Measurements from ENCODE around the gene TOB1. TPM values are rescaled to one million over a fixed set of nuclear protein-coding genes. Genes with fewer than 3 reads are reported as not detected.
A peak's percentile ranks its signal among the peaks of the same experiment; 100 is the strongest.
"Not testable (repeated sequence)": the region's sequence is repeated elsewhere in the genome, so short reads cannot be mapped to it uniquely, and the experiment has no call there.

TOB1 gene
- total RNA-seq, 1 experiment from 2014 or later: 3.3 TPM

DNA sequence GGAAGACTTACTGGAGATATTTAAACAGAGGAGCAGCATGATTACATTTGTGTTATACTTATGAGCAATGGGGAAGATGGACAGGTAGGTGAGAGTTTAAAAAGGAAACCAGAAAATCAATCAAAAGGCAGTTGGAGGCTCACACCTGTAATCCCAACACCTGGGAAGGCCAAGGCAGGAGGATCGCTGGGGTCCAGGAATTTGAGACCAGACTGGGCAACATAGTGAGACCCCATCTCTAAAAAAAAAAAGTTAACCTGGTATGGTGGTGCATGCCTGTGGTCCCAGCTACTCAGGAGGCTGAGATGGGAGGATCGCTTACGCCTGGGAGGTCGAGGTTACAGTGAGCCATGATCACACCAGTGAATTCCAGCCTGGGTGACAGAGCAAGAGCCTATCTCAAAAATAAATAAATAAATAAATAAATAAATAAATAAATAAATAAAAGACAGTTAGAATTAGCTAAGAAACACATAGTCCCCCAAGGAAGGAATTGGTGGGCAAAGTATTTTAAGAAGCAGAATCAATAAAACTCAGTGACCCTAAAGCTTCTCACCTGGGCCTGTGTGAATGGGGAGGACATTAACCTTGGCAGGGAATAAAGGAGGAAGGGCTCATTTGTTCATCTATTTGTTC is 32.3 kb upstream of the TOB1 start:
- no peak for DNase-seq (ENCODE audit: low read depth)

DNA sequence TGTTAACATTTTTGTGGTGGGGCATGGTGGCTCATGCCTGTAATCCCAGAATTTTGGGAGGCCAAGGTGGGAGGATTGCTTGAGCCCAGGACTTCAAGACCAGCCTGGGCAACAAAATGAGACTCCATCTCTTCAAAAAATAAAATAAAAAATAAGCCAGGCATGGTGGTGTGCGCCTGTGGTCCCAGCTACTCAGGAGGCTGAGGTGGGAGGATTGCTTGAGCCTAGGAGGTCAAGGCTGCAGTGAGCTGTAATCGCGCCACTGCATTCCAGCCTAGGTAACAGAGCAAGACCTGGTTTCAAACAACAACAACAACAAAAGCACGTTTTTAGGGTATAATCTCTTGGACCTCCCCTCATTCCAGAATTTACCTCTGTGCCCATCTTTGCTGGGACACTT is 28.4 kb upstream of the TOB1 start:
- not testable (repeated sequence) for DNase-seq (ENCODE audit: low read depth)

DNA sequence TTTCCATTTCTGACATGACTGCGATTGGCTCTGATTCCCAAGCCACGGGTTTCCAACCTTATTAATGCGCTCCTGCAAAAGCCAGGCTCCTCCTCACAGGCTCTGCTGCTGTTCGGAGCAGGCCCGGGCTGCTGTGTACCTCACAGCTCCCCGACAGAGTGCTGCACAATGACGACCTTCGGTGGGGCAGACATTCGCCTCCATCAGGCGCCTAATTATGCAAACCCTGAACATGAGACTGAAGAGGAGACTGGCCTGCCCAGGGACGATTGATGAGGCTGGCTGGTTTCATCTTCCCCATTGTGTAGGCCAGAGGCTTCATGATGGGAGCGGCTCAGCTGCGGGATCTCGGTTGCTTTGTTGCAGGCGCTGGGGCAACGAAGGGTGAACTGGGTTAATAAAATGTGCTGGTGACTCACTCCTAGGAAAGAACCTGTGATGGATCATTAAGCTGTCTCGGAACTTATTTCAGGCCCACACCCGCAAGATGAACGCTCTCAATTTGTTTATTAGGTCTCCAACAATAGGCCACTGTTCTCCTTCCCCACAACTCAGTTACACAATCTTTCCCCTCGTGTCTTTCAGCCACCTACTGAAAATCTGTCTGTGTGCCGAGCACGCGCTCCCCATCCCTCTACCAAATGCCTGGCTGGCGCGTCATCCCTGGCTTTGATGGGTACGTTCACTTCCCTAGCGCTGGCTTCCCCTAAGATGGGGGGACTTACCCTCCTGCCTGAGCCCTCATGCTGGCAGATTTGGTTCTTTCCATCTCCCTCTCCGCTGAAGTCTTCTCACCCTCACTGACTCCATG is 27.2 kb upstream of the TOB1 start:
- peak; percentile 46 for DNase-seq (ENCODE audit: low read depth)

DNA sequence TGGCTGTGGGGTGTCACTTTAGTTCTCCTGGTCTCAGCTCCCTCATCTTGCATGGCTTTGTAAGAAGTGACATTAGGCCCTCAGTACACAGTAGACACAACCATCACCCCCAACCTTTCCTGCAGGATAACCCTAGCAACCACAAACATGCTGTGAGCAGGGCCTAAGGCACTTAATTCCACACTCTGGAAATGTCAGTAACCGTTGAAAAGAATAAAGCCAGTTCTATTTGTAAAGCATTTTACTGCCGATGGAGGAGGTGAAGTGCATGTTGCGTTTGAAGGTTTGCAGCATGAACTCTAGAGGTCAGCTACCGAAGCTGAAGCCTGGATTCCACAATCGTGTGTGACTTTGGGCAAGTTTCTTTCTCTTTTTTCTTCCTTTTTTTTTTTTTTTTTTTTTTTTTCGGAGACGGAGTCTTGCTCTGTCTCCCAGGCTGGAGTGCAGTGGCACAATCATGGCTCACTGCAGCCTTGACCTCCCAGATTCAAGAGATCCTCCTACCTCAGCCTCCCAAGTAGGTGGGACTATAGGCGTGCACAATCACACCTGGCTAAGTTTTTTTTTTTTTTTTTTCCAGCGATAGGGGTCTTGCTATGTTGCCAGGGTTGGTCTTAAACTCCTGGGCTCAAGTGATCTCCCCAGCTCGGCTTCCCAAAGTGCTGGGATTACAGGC is 26.1 kb upstream of the TOB1 start:
- no peak for DNase-seq (ENCODE audit: low read depth)

- no peak for DNase-seq (ENCODE audit: low read depth)
Observed at GRCh38 chr17:50891577-50891989, 25.4 kb upstream of the TOB1 start.

GRCh38 chr17:50890675-50891516 is 24.7 kb upstream of the TOB1 start:
- no peak for DNase-seq (ENCODE audit: low read depth)

- no peak for DNase-seq (ENCODE audit: low read depth)
Observed at GRCh38 chr17:50889528-50890118, 23.5 kb upstream of the TOB1 start.

DNA sequence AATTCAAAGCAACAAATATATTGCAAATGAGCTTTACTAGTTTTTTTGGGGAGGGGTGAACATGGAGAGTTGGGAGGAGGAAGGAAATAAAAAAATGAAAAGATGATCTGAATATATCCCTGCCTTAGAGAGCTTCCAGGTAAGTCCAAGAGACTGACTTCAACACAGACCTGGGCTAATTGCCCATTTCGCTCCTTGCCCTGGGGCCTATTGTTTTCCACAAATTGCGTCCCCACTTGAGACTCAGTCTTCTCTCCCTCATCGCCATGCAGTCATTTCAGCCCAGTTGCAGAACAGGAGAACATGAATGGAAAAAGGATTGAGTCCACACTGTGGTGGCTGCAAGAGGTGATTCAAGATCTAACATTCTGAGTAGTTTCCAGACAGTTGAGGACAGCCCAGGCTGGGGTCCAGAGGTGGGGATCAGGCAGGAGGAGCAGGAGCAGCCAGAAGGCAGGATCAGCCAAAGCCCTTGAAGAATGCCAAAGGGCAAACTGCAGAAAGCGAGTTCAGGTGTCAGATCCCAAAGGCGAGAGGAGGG is 21.6 kb upstream of the TOB1 start:
- no peak for DNase-seq (ENCODE audit: low read depth)

DNA sequence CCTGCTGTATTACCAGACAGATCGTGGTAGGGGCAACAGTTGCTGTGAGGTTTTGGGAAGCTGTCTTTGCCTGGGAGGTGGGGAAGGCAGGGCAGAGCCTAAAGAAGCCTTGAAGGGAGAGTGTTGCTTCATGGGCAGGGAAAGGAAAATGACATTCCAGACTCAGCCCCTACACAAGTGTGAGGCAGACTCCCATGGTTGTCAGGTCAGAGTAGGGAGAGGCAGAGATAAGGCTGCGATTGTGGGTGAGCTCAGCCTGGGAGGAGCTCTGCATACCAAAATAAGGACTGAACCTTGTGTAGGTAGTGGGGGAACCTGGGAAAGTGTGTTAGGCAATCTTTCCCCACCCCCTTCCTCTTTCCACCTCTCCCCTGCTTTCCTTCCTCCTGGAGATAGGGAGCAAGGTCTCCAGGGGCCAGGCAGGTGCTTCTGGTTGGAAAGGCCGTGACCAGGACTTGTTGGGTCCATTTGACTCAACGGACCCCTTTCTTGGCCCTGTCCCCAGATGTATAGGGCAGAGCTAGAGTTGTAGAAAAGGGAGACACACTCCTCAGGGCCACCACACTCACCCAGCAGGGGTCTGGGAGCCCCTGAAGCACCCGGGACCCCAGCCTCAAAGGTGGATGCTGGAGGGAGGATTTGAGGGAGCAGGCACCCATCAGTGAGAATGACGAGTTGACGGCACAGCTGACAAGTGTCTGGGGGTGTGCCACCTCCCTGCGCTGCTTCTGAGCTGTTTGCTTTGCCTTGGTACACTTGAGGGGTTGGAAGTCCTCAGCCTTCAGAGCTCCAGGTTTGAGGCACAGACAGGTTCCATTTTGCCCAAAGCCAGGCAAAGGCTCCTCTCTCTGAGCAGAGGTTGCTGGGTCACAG is 18.5 kb upstream of the TOB1 start:
- DNase-seq (ENCODE audit: low read depth): no peak

DNA sequence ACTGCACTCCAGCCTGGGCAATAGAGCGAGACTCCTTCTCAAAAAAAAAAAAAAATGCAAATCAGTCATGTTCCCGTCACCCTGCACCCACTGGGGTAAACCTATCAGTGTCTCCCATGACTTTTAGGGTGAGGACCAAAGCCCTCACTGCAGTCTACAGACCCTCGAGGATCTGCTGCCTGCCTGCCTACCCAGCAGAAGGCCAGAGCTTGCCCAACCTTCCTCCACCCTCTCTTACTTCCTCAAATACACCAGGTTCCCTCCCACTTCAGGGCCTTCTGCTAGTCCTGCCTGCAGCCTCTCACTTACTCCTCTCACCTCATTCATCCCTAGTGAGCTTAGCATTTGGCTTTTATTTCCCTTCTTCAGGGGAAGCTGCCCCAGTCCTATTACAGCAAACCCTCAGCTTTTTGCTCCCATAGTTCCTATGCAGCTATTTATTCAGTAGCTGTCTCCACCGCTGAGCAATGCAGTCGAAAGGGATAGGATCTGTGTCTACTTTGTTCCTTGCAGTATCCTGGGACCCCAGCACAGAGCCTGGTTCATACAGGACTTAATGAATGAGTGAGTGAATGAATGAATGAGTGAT is 17.8 kb upstream of the TOB1 start:
- no peak for DNase-seq (ENCODE audit: low read depth)

DNA sequence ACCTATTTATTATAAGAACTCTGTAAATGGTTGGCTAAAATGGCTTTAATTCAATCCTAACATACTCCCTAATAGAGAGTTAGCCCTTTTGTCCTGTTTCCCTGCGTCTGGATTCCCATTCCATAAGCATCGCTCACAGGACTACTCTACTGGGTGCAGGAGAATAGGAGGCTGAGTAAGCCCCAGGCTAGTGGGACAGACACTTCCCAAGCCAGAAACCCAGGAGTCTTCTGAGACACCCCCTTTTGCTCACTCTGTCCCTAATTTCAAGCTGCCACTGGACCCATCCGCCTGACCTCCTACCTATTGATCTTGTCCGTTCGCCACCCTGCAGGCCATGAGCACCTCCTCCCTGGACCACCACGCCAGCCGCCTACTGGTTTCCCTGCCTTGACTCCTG is 16.7 kb upstream of the TOB1 start:
- no peak for DNase-seq (ENCODE audit: low read depth)

DNA sequence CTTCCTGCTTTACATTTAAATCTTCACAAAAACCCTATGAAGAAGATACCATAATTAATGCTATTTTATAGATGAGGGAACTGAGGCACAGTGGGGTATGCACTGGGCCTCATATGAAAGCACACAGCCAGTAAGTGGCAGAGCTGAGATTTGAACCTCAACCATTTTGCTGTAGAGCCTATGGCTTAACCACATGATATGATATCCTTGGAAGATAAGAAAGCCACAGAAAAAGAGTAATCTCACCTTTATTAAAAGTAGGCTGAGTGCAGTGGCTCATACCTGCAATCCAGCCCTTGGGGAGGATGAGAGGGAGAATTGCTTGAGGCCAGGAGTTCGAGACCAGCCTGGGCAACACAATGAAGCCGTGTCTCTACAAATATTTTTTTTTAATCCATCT is 15.0 kb upstream of the TOB1 start:
- no peak for DNase-seq (ENCODE audit: low read depth)

DNA sequence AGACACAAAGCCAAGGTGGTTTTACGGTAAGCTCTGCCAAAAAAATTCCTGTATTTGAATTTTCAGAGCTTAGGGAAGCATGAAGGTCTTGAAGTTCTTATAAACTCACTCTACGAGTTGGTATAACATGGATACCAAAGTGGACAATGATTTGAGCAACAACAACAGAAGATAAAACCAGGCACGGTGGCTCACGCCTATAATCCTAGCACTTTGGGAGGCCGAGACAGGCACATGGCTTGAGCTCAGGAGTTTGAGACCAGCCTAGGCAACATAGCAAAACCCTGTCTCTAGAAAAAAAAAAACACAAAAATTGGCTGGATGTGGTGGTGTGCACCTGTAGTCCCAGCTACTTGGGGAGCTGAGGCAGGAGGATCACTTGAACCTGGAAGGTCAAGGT is 12.9 kb upstream of the TOB1 start:
- no peak for DNase-seq (ENCODE audit: low read depth)

- no peak for DNase-seq (ENCODE audit: low read depth)
Observed at GRCh38 chr17:50877838-50878237, 11.7 kb upstream of the TOB1 start.

GRCh38 chr17:50877042-50877441 is 10.9 kb upstream of the TOB1 start:
- not testable (repeated sequence) for DNase-seq (ENCODE audit: low read depth)

GRCh38 chr17:50875074-50875473 is 8.9 kb upstream of the TOB1 start:
- DNase-seq (ENCODE audit: low read depth): no peak

GRCh38 chr17:50872710-50873424 is 6.7 kb upstream of the TOB1 start:
- DNase-seq (ENCODE audit: low read depth): peak; percentile 45

GRCh38 chr17:50871898-50872297 is 5.7 kb upstream of the TOB1 start:
- DNase-seq (ENCODE audit: low read depth): no peak

GRCh38 chr17:50871364-50871763 is 5.2 kb upstream of the TOB1 start:
- no peak for DNase-seq (ENCODE audit: low read depth)

All from Daoy (cell line).